Ascending aorta (tissue), 2 donors: ENCODE measurements around the gene ACCS. TPM values are rescaled to one million over a fixed set of nuclear protein-coding genes. Genes with fewer than 3 reads are reported as not detected.

ENCODE experiments used
- DNase-seq, 2 donors: peaks; one replicate each; pipeline ENCODE4 v3.0.0-alpha.2; 2019; ENCODE audit warnings: low spot score in 2 of 2
- H3K27ac ChIP-seq, 2 donors: fragments of 200-600 bp; sonication (generic); one replicate each; pipeline ENCODE4 v1.5.1; 2016 to 2017; ENCODE audit warnings: mild to moderate bottlenecking in 1 of 2
- H3K27me3 ChIP-seq: fragments of 200-600 bp; sonication (generic); one replicate; pipeline ENCODE4 v1.5.1; 2017
- H3K36me3 ChIP-seq, 2 donors: fragments of 200-600 bp; sonication (generic); one replicate each; pipeline ENCODE4 v1.5.1; 2016
- H3K4me1 ChIP-seq, 2 donors: fragments of 200-600 bp; sonication (generic); one replicate each; pipeline ENCODE4 v1.5.1; 2016 to 2017; ENCODE audit warnings: mild to moderate bottlenecking in 1 of 2
- H3K4me3 ChIP-seq, 2 donors: fragments of 200-600 bp; sonication (generic); one replicate each; pipeline ENCODE4 v1.5.1; 2016 to 2017; ENCODE audit warnings: mild to moderate bottlenecking in 1 of 2
- H3K9me3 ChIP-seq, 2 donors: fragments of 200-600 bp; sonication (generic); one replicate each; pipeline ENCODE4 v1.5.1; 2016
- intact Hi-C: fragments of 100-400 bp; cut with DNase I; formaldehyde crosslinking; loops from one replicate; pipeline ENCODE4 v1.15.1; 2023
- total RNA-seq: library from RNA; depleted of rRNA; stranded (reverse); fragments of >200 nt; gene quantifications from one replicate; pipeline ENCODE4 v1.1.0, GENCODE V29; 2016
- TF ChIP-seq, protein P1 (sequence below), 3 experiments: fragments of 200-600 bp in 2 of 3; fragments of 450-650 bp in 1 of 3; sonication (generic) in 2 of 3; IDR thresholded peaks; one replicate each; pipeline ENCODE4 v1.5.1; 2016 to 2019; ENCODE audit warnings: antibody characterized with exemption in 3 of 3, mild to moderate bottlenecking in 1 of 3, moderate library complexity in 1 of 3

The ACCS gene
- total RNA-seq, 1 donor from 2014 or later = 8.5 TPM

DNA sequence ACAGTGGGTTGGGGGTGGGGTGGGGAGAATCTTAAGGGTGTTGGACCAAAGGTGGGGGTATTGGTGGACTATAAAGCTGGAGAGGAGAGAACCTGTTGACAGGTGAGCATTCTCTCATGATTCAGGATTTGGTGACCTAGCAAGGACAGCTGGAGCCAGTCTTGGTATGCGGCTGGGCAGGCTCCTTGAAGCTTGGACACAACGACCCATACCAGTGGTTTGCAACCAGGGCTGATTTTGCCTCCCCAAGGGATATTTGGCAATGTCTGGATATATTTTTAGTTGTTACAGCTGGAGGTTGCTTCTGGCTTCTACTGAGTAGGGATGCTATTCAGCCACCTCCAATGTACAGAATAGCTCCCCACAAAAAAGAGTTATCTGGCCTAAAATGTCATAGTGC is 35.0 kb downstream of the ACCS start:
- H3K4me3 ChIP-seq = no peak overlapping the region
- H3K9me3 ChIP-seq = no peaks in the 10 kb centered on the region
- intact Hi-C loops = no loop called here
- TF ChIP-seq, protein P1, sequence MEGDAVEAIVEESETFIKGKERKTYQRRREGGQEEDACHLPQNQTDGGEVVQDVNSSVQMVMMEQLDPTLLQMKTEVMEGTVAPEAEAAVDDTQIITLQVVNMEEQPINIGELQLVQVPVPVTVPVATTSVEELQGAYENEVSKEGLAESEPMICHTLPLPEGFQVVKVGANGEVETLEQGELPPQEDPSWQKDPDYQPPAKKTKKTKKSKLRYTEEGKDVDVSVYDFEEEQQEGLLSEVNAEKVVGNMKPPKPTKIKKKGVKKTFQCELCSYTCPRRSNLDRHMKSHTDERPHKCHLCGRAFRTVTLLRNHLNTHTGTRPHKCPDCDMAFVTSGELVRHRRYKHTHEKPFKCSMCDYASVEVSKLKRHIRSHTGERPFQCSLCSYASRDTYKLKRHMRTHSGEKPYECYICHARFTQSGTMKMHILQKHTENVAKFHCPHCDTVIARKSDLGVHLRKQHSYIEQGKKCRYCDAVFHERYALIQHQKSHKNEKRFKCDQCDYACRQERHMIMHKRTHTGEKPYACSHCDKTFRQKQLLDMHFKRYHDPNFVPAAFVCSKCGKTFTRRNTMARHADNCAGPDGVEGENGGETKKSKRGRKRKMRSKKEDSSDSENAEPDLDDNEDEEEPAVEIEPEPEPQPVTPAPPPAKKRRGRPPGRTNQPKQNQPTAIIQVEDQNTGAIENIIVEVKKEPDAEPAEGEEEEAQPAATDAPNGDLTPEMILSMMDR (IDR thresholded peaks at IDR 0.05) = no peak
- H3K27me3 ChIP-seq = no peaks in the 10 kb centered on the region
- H3K4me1 ChIP-seq = peaks cover 0 to 3% of the 10 kb centered on the region in 2 donors
- H3K27ac ChIP-seq = no peak overlapping the region
- DNase-seq = no peak
- H3K36me3 ChIP-seq = no peaks in the 10 kb centered on the region

DNA sequence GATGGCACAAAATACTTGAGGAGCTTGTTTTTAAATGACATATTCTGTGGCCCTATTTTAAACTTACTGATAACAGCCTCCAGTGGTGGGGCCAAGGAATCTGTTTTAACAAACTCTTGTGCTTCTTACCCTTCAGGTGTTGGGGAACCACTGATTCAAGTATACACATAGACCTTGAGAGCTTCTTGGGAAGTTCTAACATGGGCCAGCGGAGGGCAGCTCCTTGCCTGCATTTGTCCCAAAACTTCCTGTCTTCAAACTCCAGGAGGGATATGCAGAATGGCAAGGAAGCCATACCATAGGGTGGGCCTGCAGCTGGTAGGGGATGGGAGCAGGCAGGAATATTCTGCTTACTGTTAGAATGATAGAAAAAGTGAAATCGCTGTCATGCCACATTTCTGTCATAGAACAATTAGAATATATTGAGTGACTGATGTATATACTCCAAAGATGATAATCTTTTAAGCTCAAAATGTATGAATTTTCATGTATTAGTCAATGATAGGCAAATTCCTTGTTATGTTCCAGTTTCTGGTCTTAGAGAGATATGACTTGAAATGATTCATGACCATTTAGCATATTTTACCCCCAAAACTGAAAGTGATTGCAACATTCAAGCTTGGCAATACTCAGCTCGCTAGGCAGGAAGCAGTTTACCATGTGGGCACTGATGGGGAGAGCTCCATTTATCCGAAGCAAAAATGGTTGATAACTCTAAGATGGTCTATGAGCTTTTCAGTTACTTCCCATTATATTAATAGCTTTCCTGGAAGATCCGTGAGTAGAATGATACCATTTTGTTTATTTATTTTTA is 38.6 kb downstream of the ACCS start:
- H3K4me3 ChIP-seq = no peak overlapping the region
- DNase-seq = no peak
- H3K36me3 ChIP-seq = peaks cover 10 to 23% of the 10 kb centered on the region in 2 donors
- no peaks in the 10 kb centered on the region for H3K27me3 ChIP-seq
- no peaks in the 10 kb centered on the region for H3K9me3 ChIP-seq
- no peak overlapping the region for H3K27ac ChIP-seq
- H3K4me1 ChIP-seq = no peaks in the 10 kb centered on the region
- intact Hi-C loops = no loop called here
- TF ChIP-seq, protein P1 (IDR thresholded peaks at IDR 0.05) = no peak

DNA sequence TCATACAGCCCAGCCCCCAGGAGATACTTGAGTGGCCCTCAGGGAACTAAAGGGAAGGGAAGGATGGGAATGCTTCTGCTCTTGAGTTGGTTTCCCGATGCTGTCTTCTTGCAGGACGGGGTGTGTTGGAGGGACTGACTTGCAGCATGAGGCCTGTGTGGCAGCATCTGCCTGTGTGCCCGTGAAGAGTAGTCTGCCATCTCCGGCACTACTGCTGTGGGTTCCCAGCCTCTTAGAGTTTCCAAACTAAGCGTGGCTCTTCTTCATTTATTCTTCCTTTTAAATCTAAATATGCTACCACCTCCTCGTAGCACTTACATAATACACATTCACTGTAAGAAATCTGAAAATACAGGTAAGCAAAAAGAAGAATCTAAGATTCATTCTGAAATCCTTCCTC is 42.2 kb downstream of the ACCS start:
- Histone ChIP-seq H3K9me3 (no peaks in the 10 kb centered on the region), H3K4me3 (no peak overlapping the region), H3K36me3 (peaks cover 10 to 40% of the 10 kb centered on the region in 2 donors), H3K27ac (no peak overlapping the region), H3K27me3 (no peaks in the 10 kb centered on the region), H3K4me1 (no peaks in the 10 kb centered on the region)
- DNase-seq = no peak
- TF ChIP-seq, protein P1 (IDR thresholded peaks at IDR 0.05) = no peak
- intact Hi-C loops = no loop called here

DNA sequence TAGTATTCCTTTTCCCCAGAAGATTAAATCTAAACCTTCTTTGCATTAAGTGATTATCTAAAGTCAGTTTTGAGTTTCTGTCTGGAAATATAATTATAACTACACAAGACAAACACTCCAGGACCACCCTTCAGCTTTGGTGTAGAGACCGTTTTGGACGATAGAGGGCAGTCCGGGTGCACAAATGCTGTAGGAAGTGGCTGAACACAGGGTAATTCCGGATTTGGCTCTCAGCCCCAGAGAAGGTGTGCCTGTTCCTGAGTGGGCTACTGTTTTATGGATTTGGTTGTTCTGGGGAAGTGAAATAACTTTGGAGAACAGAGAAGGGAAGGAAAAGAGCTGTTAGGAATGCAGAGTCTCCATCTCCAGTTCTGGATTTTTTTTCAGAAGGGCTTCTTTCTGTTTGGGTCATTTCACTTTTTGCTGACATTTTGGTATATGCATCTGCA is 44.2 kb downstream of the ACCS start:
- Histone ChIP-seq H3K4me1 (no peaks in the 10 kb centered on the region), H3K36me3 (peaks cover 18 to 60% of the 10 kb centered on the region in 2 donors), H3K27ac (no peak overlapping the region), H3K9me3 (no peaks in the 10 kb centered on the region), H3K27me3 (no peaks in the 10 kb centered on the region), H3K4me3 (no peak overlapping the region)
- intact Hi-C loops = no loop called here
- peak in 1 of 2 donors; percentile 67 for DNase-seq
- TF ChIP-seq, protein P1 (IDR thresholded peaks at IDR 0.05) = peak; percentile 44 to 70 (median 57)

DNA sequence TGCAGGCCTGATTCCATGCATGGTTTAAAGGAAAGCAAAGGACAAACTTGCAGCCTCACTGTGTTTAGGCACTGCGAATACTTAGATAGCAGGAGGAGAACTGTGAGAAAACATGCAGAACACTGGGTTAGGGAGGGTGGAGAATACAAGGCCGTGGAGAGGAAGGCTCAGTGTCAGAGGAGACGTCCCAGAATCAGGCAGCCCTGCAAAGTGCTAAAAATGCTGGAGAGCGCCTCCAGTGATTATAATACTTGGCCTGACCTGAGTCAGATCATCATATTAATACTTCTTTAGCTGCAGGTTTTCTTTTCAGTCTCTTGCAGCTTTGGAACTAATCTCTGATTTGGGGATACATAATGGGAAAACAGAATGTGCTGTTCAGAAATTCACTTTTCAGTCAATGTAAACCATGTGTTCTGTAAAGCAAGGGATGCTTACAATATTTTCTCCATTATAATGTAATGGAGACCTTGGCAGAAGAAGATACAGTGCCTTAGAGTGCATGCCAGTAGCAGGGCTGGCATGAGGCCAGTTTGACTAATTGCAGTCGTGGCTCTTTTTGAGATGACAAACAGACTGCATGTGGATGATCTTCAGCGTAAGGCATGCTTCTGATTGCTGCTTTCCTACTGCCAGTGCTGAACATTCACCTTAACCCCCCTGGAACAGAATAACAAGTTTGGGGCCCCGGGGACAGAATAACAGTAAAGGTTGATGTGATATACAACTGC is 46.2 kb downstream of the ACCS start:
- Histone ChIP-seq H3K9me3 (no peaks in the 10 kb centered on the region), H3K36me3 (peaks cover 19 to 79% of the 10 kb centered on the region in 2 donors), H3K4me1 (no peaks in the 10 kb centered on the region), H3K4me3 (no peak overlapping the region), H3K27me3 (no peaks in the 10 kb centered on the region), H3K27ac (no peak overlapping the region)
- DNase-seq = no peak
- TF ChIP-seq, protein P1 (IDR thresholded peaks at IDR 0.05) = no peak
- intact Hi-C loops = no loop called here
